BJ (cell line): ENCODE results near the gene MATN1. TPM values are rescaled to one million over a fixed set of nuclear protein-coding genes. Genes with fewer than 3 reads are reported as not detected.

Experiments used
- CTCF ChIA-PET: fragments of 350-600 bp; formaldehyde crosslinking; extraction: SDS; loops from one replicate; lab custom pipeline; 2021; ENCODE audit warnings: antibody characterized with exemption, inconsistent platforms; lab: Yijun Ruan, JAX
- POLR2A ChIA-PET: fragments of 300-600 bp; sonication (Branson Sonifier 250); formaldehyde crosslinking; extraction: SDS; loops from one replicate; lab custom pipeline; 2021; ENCODE audit warnings: antibody characterized with exemption; lab: Charles Lee
- DNase-seq: peaks from one replicate; pipeline ENCODE4 v3.0.0-alpha.2; 2011; ENCODE audit warnings: low read depth
- H3K27me3 ChIP-seq: 2 replicates; pipeline ENCODE4 v1.6.0; 2011; ENCODE audit warnings: low read length; ENCODE audit not compliant: control insufficient read depth, insufficient read depth
- H3K36me3 ChIP-seq: 2 replicates; pipeline ENCODE4 v1.5.1; 2011; ENCODE audit warnings: low read length; ENCODE audit not compliant: control insufficient read depth, insufficient read depth
- H3K4me3 ChIP-seq: 2 replicates; pipeline ENCODE4 v1.5.1; 2011; ENCODE audit warnings: low read depth, mild to moderate bottlenecking, control low read depth, low read length
- CTCF ChIP-seq: IDR thresholded peaks from 2 replicates; pipeline ENCODE4 v1.5.1; 2011; ENCODE audit warnings: low read depth, mild to moderate bottlenecking, control low read depth, inconsistent platforms, low read length, moderate library complexity; ENCODE audit not compliant: insufficient read depth
- polyA plus RNA-seq: library from polyadenylated mRNA; depleted of rRNA; stranded (reverse); fragments of >200 nt; gene quantifications from 2 replicates; pipeline ENCODE4 v1.2.3, GENCODE V29; 2011

Gene MATN1
- polyA plus RNA-seq, 1 experiment = 0.13 TPM

GRCh38 chr1:30747033-30748008 lies 23.9 kb upstream of the MATN1 start:
- TF ChIP-seq CTCF = no peak
- ChIA-PET POLR2A (no interaction called here), CTCF (no interaction called here)
- Histone ChIP-seq H3K27me3 (peaks cover 1% of the 10 kb centered on the region), H3K36me3 (no peaks in the 10 kb centered on the region), H3K4me3 (no peak overlapping the region)
- DNase-seq = no peak

- TF ChIP-seq CTCF = no peak
- H3K36me3 ChIP-seq = no peaks in the 10 kb centered on the region
- ChIA-PET POLR2A (no interaction called here), CTCF (interaction anchor here (0.5 kb wide), 1 partner anchor 22 kb away, joined by 3 read pairs; no protein-coding TSS in a partner anchor)
- no peak for DNase-seq
- no peak overlapping the region for H3K4me3 ChIP-seq
- peaks cover 1% of the 10 kb centered on the region for H3K27me3 ChIP-seq
Measured at GRCh38 chr1:30746212-30747032, 23.0 kb upstream of the MATN1 start.

- POLR2A ChIA-PET = no interaction called here
- H3K36me3 ChIP-seq = no peaks in the 10 kb centered on the region
- no peak overlapping the region for H3K4me3 ChIP-seq
- peaks cover 1% of the 10 kb centered on the region for H3K27me3 ChIP-seq
- CTCF ChIA-PET = no interaction called here
- TF ChIP-seq CTCF = no peak
- no peak for DNase-seq
Measured at GRCh38 chr1:30745834-30746208, 22.4 kb upstream of the MATN1 start.

- CTCF ChIA-PET = interaction anchor here (1.0 kb wide), 2 partner anchors 25 to 33 kb away, joined by 3 to 4 read pairs; no protein-coding TSS in a partner anchor
- TF ChIP-seq CTCF = no peak
Measured at GRCh38 chr1:30745156-30745833, 21.9 kb upstream of the MATN1 start.

More at GRCh38 chr1:30745156-30745833, 21.9 kb upstream of the MATN1 start:
- POLR2A ChIA-PET = no interaction called here
- Histone ChIP-seq H3K27me3 (peaks cover 1% of the 10 kb centered on the region), H3K4me3 (no peak overlapping the region), H3K36me3 (no peaks in the 10 kb centered on the region)
- no peak for DNase-seq
